Endodermal cell (in vitro differentiated cells): Measurements from ENCODE around the gene COL9A2. TPM values are rescaled to one million over a fixed set of nuclear protein-coding genes. Genes with fewer than 3 reads are reported as not detected.

Experiments used
- DNase-seq: peaks from one replicate; pipeline ENCODE4 v3.0.0-alpha.2; 2017
- H3K27ac ChIP-seq: 2 replicates; pipeline ENCODE4 v1.5.1; 2013; ENCODE audit warnings: mild to moderate bottlenecking, low read depth, low read length, moderate library complexity
- H3K27me3 ChIP-seq: 2 replicates; pipeline ENCODE4 v1.6.1; 2013; ENCODE audit warnings: mild to moderate bottlenecking, low read length, moderate library complexity; ENCODE audit not compliant: insufficient read depth, control insufficient read depth, poor library complexity, severe bottlenecking
- H3K36me3 ChIP-seq: 2 replicates; pipeline ENCODE4 v1.7.0; 2013; ENCODE audit warnings: mild to moderate bottlenecking, low read length, moderate library complexity; ENCODE audit not compliant: control insufficient read depth, insufficient read depth
- H3K4me1 ChIP-seq: one replicate; pipeline ENCODE4 v1.7.0; 2013; ENCODE audit warnings: low read length; ENCODE audit not compliant: control insufficient read depth, insufficient read depth
- H3K4me3 ChIP-seq: 2 replicates; pipeline ENCODE4 v1.5.1; 2013; ENCODE audit warnings: mild to moderate bottlenecking, low read length, moderate library complexity
- H3K9ac ChIP-seq: 2 replicates; pipeline ENCODE4 v1.6.1; 2013; ENCODE audit warnings: mild to moderate bottlenecking, low read length, moderate library complexity; ENCODE audit not compliant: poor library complexity, severe bottlenecking; ENCODE audit errors: extremely low read depth
- H3K9me3 ChIP-seq: 2 replicates; pipeline ENCODE4 v1.6.1; 2013; ENCODE audit warnings: mild to moderate bottlenecking, low read length, moderate library complexity; ENCODE audit not compliant: control insufficient read depth
- H3K27ac Mint-ChIP-seq: 2 replicates; pipeline ENCODE4 v1.8.0; 2020; ENCODE audit warnings: mixed read lengths
- H3K27me3 Mint-ChIP-seq: 2 replicates; pipeline ENCODE4 v1.8.0; 2021; ENCODE audit warnings: mild to moderate bottlenecking, mixed read lengths; ENCODE audit not compliant: insufficient read depth
- H3K36me3 Mint-ChIP-seq: 2 replicates; pipeline ENCODE4 v1.8.0; 2020; ENCODE audit warnings: low read depth, mixed read lengths
- H3K4me1 Mint-ChIP-seq: 2 replicates; pipeline ENCODE4 v1.8.0; 2020; ENCODE audit warnings: mixed read lengths
- H3K4me3 Mint-ChIP-seq: 2 replicates; pipeline ENCODE4 v1.8.0; 2020; ENCODE audit warnings: mild to moderate bottlenecking, moderate library complexity, mixed read lengths
- H3K9me3 Mint-ChIP-seq: 2 replicates; pipeline ENCODE4 v1.8.0; 2020; ENCODE audit warnings: mild to moderate bottlenecking, mixed read lengths
- WGBS, 2 experiments: methylation state at CpG; one replicate each; pipeline versions ENCODE4 v1.1.5 to v1.1.7; 2013; ENCODE audit warnings: missing lambda C conversion rate in 2 of 2, mixed read lengths in 1 of 2; ENCODE audit not compliant: insufficient coverage in 1 of 2, insufficient read length in 1 of 2; 5-methylcytosine and 5-hydroxymethylcytosine counted together
- total RNA-seq, 2 donors: library from RNA; stranded (reverse); fragmentation: NEBNext Ultra II Directional in 1 of 2; extraction: Animal tissue kit (Norgen Biotek cat#: 25700) in 1 of 2; gene quantifications; 2 replicates in 1 of 2; 3 replicates in 1 of 2; pipeline ENCODE4 v1.2.1, GENCODE V29; 2021
- TF ChIP-seq, protein P1 (sequence below): fragments of 200-600 bp; sonication (generic); conservative IDR thresholded peaks from 2 replicates; pipeline ENCODE4 v1.5.0; 2021; ENCODE audit warnings: antibody characterized with exemption, mild to moderate bottlenecking

The COL9A2 gene
- total RNA-seq, 2 donors from 2014 or later: 295 to 470 TPM

- DNase-seq: no peak
- TF ChIP-seq, protein P1, sequence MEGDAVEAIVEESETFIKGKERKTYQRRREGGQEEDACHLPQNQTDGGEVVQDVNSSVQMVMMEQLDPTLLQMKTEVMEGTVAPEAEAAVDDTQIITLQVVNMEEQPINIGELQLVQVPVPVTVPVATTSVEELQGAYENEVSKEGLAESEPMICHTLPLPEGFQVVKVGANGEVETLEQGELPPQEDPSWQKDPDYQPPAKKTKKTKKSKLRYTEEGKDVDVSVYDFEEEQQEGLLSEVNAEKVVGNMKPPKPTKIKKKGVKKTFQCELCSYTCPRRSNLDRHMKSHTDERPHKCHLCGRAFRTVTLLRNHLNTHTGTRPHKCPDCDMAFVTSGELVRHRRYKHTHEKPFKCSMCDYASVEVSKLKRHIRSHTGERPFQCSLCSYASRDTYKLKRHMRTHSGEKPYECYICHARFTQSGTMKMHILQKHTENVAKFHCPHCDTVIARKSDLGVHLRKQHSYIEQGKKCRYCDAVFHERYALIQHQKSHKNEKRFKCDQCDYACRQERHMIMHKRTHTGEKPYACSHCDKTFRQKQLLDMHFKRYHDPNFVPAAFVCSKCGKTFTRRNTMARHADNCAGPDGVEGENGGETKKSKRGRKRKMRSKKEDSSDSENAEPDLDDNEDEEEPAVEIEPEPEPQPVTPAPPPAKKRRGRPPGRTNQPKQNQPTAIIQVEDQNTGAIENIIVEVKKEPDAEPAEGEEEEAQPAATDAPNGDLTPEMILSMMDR: no peak
- Histone ChIP-seq H3K9me3 (no peaks in the 10 kb centered on the region), H3K36me3 (peaks cover 7% of the 10 kb centered on the region), H3K27me3 (no peaks in the 10 kb centered on the region), H3K27ac (no peak overlapping the region), H3K4me3 (no peak overlapping the region), H3K9ac (no peak overlapping the region), H3K4me1 (no peaks in the 10 kb centered on the region)
- H3K27ac Mint-ChIP-seq: no peak overlapping the region
- H3K9me3 Mint-ChIP-seq: no peaks in the 10 kb centered on the region
- H3K4me3 Mint-ChIP-seq: no peak overlapping the region
- peaks cover 5% of the 10 kb centered on the region for H3K36me3 Mint-ChIP-seq
- peaks cover 5% of the 10 kb centered on the region for H3K4me1 Mint-ChIP-seq
- no peaks in the 10 kb centered on the region for H3K27me3 Mint-ChIP-seq
These were observed 61.9 kb downstream of the COL9A2 start for GRCh38 chr1:40255231-40255630.

GRCh38 chr1:40252601-40253000 is 64.5 kb downstream of the COL9A2 start:
- Mint-ChIP-seq H3K27me3 (no peaks in the 10 kb centered on the region), H3K4me3 (no peak overlapping the region), H3K9me3 (no peaks in the 10 kb centered on the region), H3K36me3 (no peaks in the 10 kb centered on the region), H3K4me1 (peaks cover 12% of the 10 kb centered on the region), H3K27ac (no peak overlapping the region)
- Histone ChIP-seq H3K9ac (no peak overlapping the region), H3K4me3 (no peak overlapping the region), H3K36me3 (no peaks in the 10 kb centered on the region), H3K27ac (no peak overlapping the region), H3K9me3 (no peaks in the 10 kb centered on the region), H3K27me3 (no peaks in the 10 kb centered on the region), H3K4me1 (no peaks in the 10 kb centered on the region)
- WGBS, 2 experiments: 86 to 90% methylated on average over 1 to 2 of the region's 2 CpGs
- no peak for DNase-seq
- TF ChIP-seq, protein P1: no peak

- no peaks in the 10 kb centered on the region for H3K9me3 Mint-ChIP-seq
- Histone ChIP-seq H3K36me3 (no peaks in the 10 kb centered on the region), H3K9ac (no peak overlapping the region), H3K4me3 (no peak overlapping the region), H3K27ac (no peak overlapping the region), H3K27me3 (no peaks in the 10 kb centered on the region), H3K4me1 (no peaks in the 10 kb centered on the region), H3K9me3 (no peaks in the 10 kb centered on the region)
- peaks cover 8% of the 10 kb centered on the region for H3K4me1 Mint-ChIP-seq
- no peak overlapping the region for H3K4me3 Mint-ChIP-seq
- no peaks in the 10 kb centered on the region for H3K36me3 Mint-ChIP-seq
- no peak for DNase-seq
- H3K27me3 Mint-ChIP-seq: no peaks in the 10 kb centered on the region
- no peak overlapping the region for H3K27ac Mint-ChIP-seq
- WGBS, 2 experiments: 92 to 96% methylated on average over 3 to 4 of the region's 4 CpGs
- TF ChIP-seq, protein P1: no peak
These were observed 65.6 kb downstream of the COL9A2 start for GRCh38 chr1:40251456-40251855.

Other genes starting within 250 kb of the COL9A2 start
- 100 to 1,000 TPM in 1 of 2 donors, 10 to 100 TPM in 1; 85.7 to 111 TPM for gene PPT1, start 220.0 kb downstream of the COL9A2 start, total RNA-seq
- gene RLF, start 155.9 kb downstream of the COL9A2 start, total RNA-seq: 10 to 100 TPM; 18.8 to 23.3 TPM
- gene TMCO2, start 69.3 kb downstream of the COL9A2 start, total RNA-seq: not detected
- 10 to 100 TPM; 41.4 to 42.4 TPM for gene ZMPSTE24, start 59.0 kb downstream of the COL9A2 start, total RNA-seq
- gene SMAP2, start 56.4 kb upstream of the COL9A2 start, total RNA-seq: 10 to 100 TPM; 21.9 to 22.3 TPM
- gene ZFP69B, start 133.2 kb upstream of the COL9A2 start, total RNA-seq: 10 to 100 TPM in 1 of 2 donors, 1 to 10 TPM in 1; 7.7 to 10.3 TPM
- 1 to 10 TPM; 4.9 to 6.0 TPM for gene ZFP69, start 160.0 kb upstream of the COL9A2 start, total RNA-seq
- 10 to 100 TPM in 1 of 2 donors, 1 to 10 TPM in 1; 8.6 to 13.3 TPM for gene EXO5, start 191.5 kb upstream of the COL9A2 start, total RNA-seq
- 10 to 100 TPM in 1 of 2 donors, 1 to 10 TPM in 1; 5.1 to 10.4 TPM for gene ZNF684, start 214.4 kb upstream of the COL9A2 start, total RNA-seq